ENCODE data around the gene MMP20. TPM values are rescaled to one million over a fixed set of nuclear protein-coding genes. Genes with fewer than 3 reads are reported as not detected.

MMP20 gene
- total and polyA plus RNA-seq, 2 of the 13 experiments (the other 11 are each of a cell fraction or from before 2014, with no cell fraction given), result 0.05 TPM; not detected in 1

- no peak for TF ChIP-seq KAT7 (CRISPR knock-in tag; IDR thresholded peaks at IDR 0.05; ENCODE audit: borderline replicate concordance)
- TF ChIP-seq PHB2 (IDR thresholded peaks at IDR 0.05; ENCODE audit: partially characterized antibody), result no peak
- no peak for TF ChIP-seq PRDM15 (CRISPR knock-in tag; IDR thresholded peaks at IDR 0.05)
- TF ChIP-seq ZNF766 (CRISPR knock-in tag; IDR thresholded peaks at IDR 0.05; ENCODE audit: borderline replicate concordance), result no peak
- TF ChIP-seq HOXD1 (CRISPR knock-in tag; IDR thresholded peaks at IDR 0.05), result no peak
- TF ChIP-seq ZNF644 (CRISPR knock-in tag; IDR thresholded peaks at IDR 0.05; ENCODE audit: low read depth), result no peak
- no peak for TF ChIP-seq JUNB (CRISPR knock-in tag; IDR thresholded peaks at IDR 0.05; ENCODE audit: borderline replicate concordance)
Observed at GRCh38 chr11:102580185-102580951, 44.8 kb downstream of the MMP20 start (continued).

- no peak for DNase-seq (ENCODE audit: low spot score)
- POLR2A ChIA-PET, result no interaction called here
- H3K4me1 ChIP-seq (ENCODE audit: insufficient read depth, low read length), result peaks cover 18% of the 10 kb centered on the region
- H3K27ac ChIP-seq (ENCODE audit: extremely low read length, insufficient read depth, low read length), result no peak overlapping the region
- H3K36me3 ChIP-seq (replicated peaks in 1 of 2; ENCODE audit: control insufficient read depth in 1 of 2, insufficient read depth in 2 of 2, low read length in 2 of 2), result no peaks in the 10 kb centered on the region
- CTCF ChIA-PET (ENCODE audit: low intra/inter-chr PET ratio, low total read pairs), result no interaction called here
- FAIRE-seq, result no peak
- in situ Hi-C loops (cut with HindIII; ENCODE audit: extremely low pct_ligation_motif_present, low pct_unique_long_range_greater_than_20kb), result no loop called here
- no peaks in the 10 kb centered on the region for H4K20me1 ChIP-seq (ENCODE audit: insufficient read depth, low read length)
- H3K4me2 ChIP-seq (ENCODE audit: low read depth, low read length), result no peak overlapping the region
- ATAC-seq, result no peak
- BruUV-seq (replicated peaks), result no TSS peak
- no peaks in the 10 kb centered on the region for H3K79me2 ChIP-seq (ENCODE audit: insufficient read depth, low read length)
- WGBS (ENCODE audit: low lambda C conversion rate), result 7% methylated on average over 2 of the region's 2 CpGs
- no peak overlapping the region for H2AFZ ChIP-seq (ENCODE audit: low read length)
- H3K9me3 ChIP-seq (ENCODE audit: low read length), result no peaks in the 10 kb centered on the region
- H3K27me3 ChIP-seq (ENCODE audit: control insufficient read depth in 1 of 2, insufficient read depth in 2 of 2, low read length in 2 of 2), result no peaks in the 10 kb centered on the region
- no peak overlapping the region for H3K4me3 ChIP-seq (replicated peaks in 1 of 3; ENCODE audit: insufficient read depth in 1 of 3, low read depth in 2 of 3, low read length in 3 of 3)
- H3K9ac ChIP-seq (ENCODE audit: insufficient read depth, low read depth, low read length), result no peak overlapping the region
- intact Hi-C loops (cut with micrococcal nuclease; ENCODE audit: unreplicated experiment), result no loop called here
- no peak for TF ChIP-seq RARA (CRISPR knock-in tag; IDR thresholded peaks at IDR 0.05)
- TF ChIP-seq ZFX (CRISPR knock-in tag; IDR thresholded peaks at IDR 0.05; ENCODE audit: low read depth), result no peak
- no peak for TF ChIP-seq ZFP91 (CRISPR knock-in tag; IDR thresholded peaks at IDR 0.05; ENCODE audit: borderline replicate concordance)
- TF ChIP-seq ZBTB14 (CRISPR knock-in tag; IDR thresholded peaks at IDR 0.05), result no peak
Observed at GRCh38 chr11:102577723-102578122, 47.4 kb downstream of the MMP20 start.

All from HepG2 (cell line).